Astrocyte (in vitro differentiated cells and primary cell): Measurements from ENCODE around the gene CMTM4. TPM values are rescaled to one million over a fixed set of nuclear protein-coding genes. Genes with fewer than 3 reads are reported as not detected.
"Not testable (repeated sequence)": the region's sequence is repeated elsewhere in the genome, so short reads cannot be mapped to it uniquely, and the experiment has no call there.

Experiments
- DNase-seq: peaks from one replicate; pipeline ENCODE4 v3.0.0-alpha.2; 2010; ENCODE audit warnings: low read depth
- FAIRE-seq: peaks from 2 replicates; lab custom pipeline; 2011; peaks lifted over from hg19 to GRCh38; lab: Jason Lieb, UNC
- H2AFZ ChIP-seq: 2 replicates; pipeline ENCODE4 v1.6.0; 2012; ENCODE audit warnings: low read depth, low read length, inconsistent platforms
- H3K27ac ChIP-seq: 2 replicates; pipeline ENCODE4 v1.5.1; 2011; ENCODE audit warnings: low read depth, low read length, inconsistent platforms
- H3K27me3 ChIP-seq: 2 replicates; pipeline ENCODE4 v1.6.0; 2011; ENCODE audit warnings: low read length, inconsistent platforms; ENCODE audit not compliant: insufficient read depth
- H3K36me3 ChIP-seq: 2 replicates; pipeline ENCODE4 v1.5.1; 2011; ENCODE audit warnings: low read length, inconsistent platforms; ENCODE audit not compliant: insufficient read depth
- H3K4me1 ChIP-seq: 2 replicates; pipeline ENCODE4 v1.5.1; 2011; ENCODE audit warnings: low read length, inconsistent platforms; ENCODE audit not compliant: insufficient read depth
- H3K4me2 ChIP-seq: 2 replicates; pipeline ENCODE4 v1.6.0; 2012; ENCODE audit warnings: low read length, inconsistent platforms
- H3K4me3 ChIP-seq: 2 replicates; pipeline ENCODE4 v1.5.1; 2011; ENCODE audit warnings: low read depth, mild to moderate bottlenecking, low read length, inconsistent platforms; ENCODE audit not compliant: insufficient read depth
- H3K79me2 ChIP-seq: 2 replicates; pipeline ENCODE4 v1.6.0; 2012; ENCODE audit warnings: mild to moderate bottlenecking, low read length, inconsistent platforms; ENCODE audit not compliant: insufficient read depth
- H3K9ac ChIP-seq: 2 replicates; pipeline ENCODE4 v1.6.0; 2012; ENCODE audit warnings: mild to moderate bottlenecking, low read length, inconsistent platforms
- H3K9me3 ChIP-seq: 2 replicates; pipeline ENCODE4 v1.5.1; 2012; ENCODE audit warnings: low read depth, mild to moderate bottlenecking, low read length, inconsistent platforms; ENCODE audit not compliant: insufficient read depth
- H4K20me1 ChIP-seq: 2 replicates; pipeline ENCODE4 v1.6.0; 2012; ENCODE audit warnings: low read length, inconsistent platforms; ENCODE audit not compliant: insufficient read depth
- H3K27ac Mint-ChIP-seq: one replicate; pipeline ENCODE4 v1.8.0; 2021; ENCODE audit warnings: mild to moderate bottlenecking, mixed read lengths; ENCODE audit not compliant: unreplicated experiment
- H3K27me3 Mint-ChIP-seq: one replicate; pipeline ENCODE4 v1.8.0; 2021; ENCODE audit warnings: low read depth, mixed read lengths; ENCODE audit not compliant: unreplicated experiment
- H3K36me3 Mint-ChIP-seq: one replicate; pipeline ENCODE4 v1.8.0; 2021; ENCODE audit warnings: low read depth, mixed read lengths; ENCODE audit not compliant: unreplicated experiment
- H3K4me1 Mint-ChIP-seq: one replicate; pipeline ENCODE4 v1.8.0; 2021; ENCODE audit warnings: low read depth, mixed read lengths; ENCODE audit not compliant: unreplicated experiment
- H3K4me3 Mint-ChIP-seq: one replicate; pipeline ENCODE4 v1.8.0; 2021; ENCODE audit warnings: mild to moderate bottlenecking, moderate library complexity, mixed read lengths; ENCODE audit not compliant: unreplicated experiment
- H3K9me3 Mint-ChIP-seq: one replicate; pipeline ENCODE4 v1.8.0; 2021; ENCODE audit warnings: mild to moderate bottlenecking, mixed read lengths; ENCODE audit not compliant: unreplicated experiment
- EZH2 ChIP-seq: IDR thresholded peaks from 2 replicates; pipeline ENCODE4 v1.6.1; 2012; ENCODE audit warnings: mild to moderate bottlenecking, low read length, inconsistent platforms; ENCODE audit not compliant: insufficient read depth
- total RNA-seq: library from RNA; stranded (reverse); gene quantifications from 2 replicates; pipeline ENCODE4 v1.2.1, GENCODE V29; 2021
- TF ChIP-seq, protein P1 (sequence below): IDR thresholded peaks from 2 replicates; pipeline ENCODE4 v1.5.1; 2011; ENCODE audit warnings: low read depth, mild to moderate bottlenecking, inconsistent platforms, low read length, moderate library complexity; ENCODE audit not compliant: insufficient read depth

The CMTM4 gene
- total RNA-seq, 1 donor from 2014 or later: 20.9 TPM

DNA sequence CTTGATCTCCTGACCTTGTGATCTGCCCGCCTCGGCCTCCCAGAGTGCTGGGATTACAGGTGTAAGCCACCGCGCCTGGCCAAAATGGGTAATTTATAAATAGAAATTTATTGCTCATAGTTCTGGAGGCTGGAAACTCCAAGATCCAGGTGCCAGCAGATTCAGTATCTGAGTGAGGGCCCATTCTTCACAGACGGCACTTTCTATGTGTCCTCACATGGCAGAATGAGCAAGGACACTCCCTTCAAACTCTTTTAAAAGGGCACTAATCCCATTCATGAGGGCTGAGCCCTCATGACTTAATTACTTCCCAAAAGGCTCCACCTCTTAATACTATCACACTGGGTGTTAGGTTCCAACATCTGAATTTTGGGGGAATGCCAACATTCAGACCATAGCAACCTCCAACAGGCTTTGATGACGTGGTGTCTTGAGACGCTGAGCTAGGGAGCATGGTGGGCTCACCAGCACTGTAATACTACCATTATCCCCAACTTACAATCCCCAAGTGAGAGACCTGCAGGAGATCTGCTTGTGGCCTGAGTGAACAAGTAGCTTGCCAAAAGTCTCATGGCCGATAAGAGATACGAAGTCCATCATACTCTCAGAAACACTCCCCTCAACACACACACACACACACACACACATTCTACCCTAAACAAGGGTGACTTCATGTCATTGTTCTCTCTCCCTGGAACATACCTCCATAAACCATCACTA, 8.5 kb downstream of the CMTM4 start:
- Histone ChIP-seq H3K9ac (no peak overlapping the region), H3K4me2 (no peak overlapping the region), H4K20me1 (peaks cover 11% of the 10 kb centered on the region), H3K79me2 (no peaks in the 10 kb centered on the region), H3K27me3 (no peaks in the 10 kb centered on the region), H3K36me3 (no peaks in the 10 kb centered on the region), H3K4me3 (no peak overlapping the region), H3K9me3 (no peaks in the 10 kb centered on the region), H2AFZ (no peak overlapping the region), H3K4me1 (no peaks in the 10 kb centered on the region), H3K27ac (no peak overlapping the region)
- H3K4me3 Mint-ChIP-seq: no peak overlapping the region
- peaks cover 6% of the 10 kb centered on the region for H3K4me1 Mint-ChIP-seq
- peaks cover 2% of the 10 kb centered on the region for H3K9me3 Mint-ChIP-seq
- TF ChIP-seq, protein P1, sequence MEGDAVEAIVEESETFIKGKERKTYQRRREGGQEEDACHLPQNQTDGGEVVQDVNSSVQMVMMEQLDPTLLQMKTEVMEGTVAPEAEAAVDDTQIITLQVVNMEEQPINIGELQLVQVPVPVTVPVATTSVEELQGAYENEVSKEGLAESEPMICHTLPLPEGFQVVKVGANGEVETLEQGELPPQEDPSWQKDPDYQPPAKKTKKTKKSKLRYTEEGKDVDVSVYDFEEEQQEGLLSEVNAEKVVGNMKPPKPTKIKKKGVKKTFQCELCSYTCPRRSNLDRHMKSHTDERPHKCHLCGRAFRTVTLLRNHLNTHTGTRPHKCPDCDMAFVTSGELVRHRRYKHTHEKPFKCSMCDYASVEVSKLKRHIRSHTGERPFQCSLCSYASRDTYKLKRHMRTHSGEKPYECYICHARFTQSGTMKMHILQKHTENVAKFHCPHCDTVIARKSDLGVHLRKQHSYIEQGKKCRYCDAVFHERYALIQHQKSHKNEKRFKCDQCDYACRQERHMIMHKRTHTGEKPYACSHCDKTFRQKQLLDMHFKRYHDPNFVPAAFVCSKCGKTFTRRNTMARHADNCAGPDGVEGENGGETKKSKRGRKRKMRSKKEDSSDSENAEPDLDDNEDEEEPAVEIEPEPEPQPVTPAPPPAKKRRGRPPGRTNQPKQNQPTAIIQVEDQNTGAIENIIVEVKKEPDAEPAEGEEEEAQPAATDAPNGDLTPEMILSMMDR: no peak
- no peak for TF ChIP-seq EZH2
- no peak overlapping the region for H3K27ac Mint-ChIP-seq
- DNase-seq (no peak), FAIRE-seq (no peak)
- no peaks in the 10 kb centered on the region for H3K36me3 Mint-ChIP-seq
- no peaks in the 10 kb centered on the region for H3K27me3 Mint-ChIP-seq

DNA sequence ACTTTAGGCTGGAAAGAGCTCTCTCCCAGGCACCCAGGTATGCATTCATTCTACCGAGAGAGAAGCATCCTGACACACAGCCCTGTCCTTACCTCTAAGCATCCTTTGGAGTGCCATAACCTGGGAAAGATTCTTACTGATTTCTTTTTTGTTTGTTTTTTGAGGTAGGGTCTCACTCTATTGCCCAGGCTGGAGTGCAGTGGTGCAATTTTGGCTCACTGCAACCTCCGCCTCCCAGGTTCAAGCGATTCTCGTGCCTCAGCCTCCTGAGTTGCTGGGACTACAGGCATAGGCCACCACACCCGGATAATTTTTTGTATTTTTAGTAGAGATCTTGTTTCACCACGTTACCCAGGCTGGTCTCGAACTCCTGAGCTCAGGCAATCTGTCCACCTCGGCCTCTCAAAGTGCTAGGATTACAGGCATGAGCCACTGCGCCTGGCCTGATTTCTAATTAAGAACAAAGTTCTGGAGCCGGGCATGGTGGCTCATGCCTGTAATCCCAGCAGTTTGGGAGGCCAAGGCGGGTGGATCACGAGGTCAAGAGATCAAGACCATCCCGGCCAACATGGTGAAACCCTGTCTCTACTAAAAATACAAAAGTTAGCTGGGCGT, 10.9 kb downstream of the CMTM4 start:
- H3K27ac Mint-ChIP-seq, H3K27ac ChIP-seq, H3K27me3 ChIP-seq, H3K9ac ChIP-seq, H3K79me2 ChIP-seq, DNase-seq, FAIRE-seq, H3K27me3 Mint-ChIP-seq, H3K9me3 Mint-ChIP-seq, H3K36me3 Mint-ChIP-seq, H3K36me3 ChIP-seq, H3K9me3 ChIP-seq, H3K4me2 ChIP-seq, H4K20me1 ChIP-seq, H3K4me3 ChIP-seq, H2AFZ ChIP-seq, H3K4me3 Mint-ChIP-seq: not testable (repeated sequence)
- H3K4me1 Mint-ChIP-seq: peaks cover 21% of the 10 kb centered on the region
- peaks cover 10% of the 10 kb centered on the region for H3K4me1 ChIP-seq

DNA sequence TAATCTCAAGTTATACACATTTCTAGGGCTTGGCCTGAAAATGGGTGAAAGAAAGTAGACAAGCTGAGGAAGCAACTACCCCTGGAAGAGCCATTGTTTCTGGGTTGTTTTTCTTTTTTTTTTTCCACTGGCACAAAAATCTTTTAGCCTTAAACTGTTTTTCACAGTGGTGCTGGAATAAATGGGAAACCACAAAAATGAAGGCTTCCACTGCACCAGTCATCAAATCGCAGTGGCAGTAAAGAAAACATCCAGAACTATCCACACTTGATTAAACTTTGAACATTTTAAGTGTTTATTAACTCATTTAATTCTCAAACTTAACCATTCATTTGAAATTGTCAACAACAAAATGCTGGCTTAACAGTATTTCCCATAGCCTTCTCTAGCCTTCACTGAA, 14.3 kb downstream of the CMTM4 start:
- peak; percentile 54 for DNase-seq
- Histone ChIP-seq H3K9ac (no peak overlapping the region), H3K36me3 (no peaks in the 10 kb centered on the region), H4K20me1 (peaks cover 4% of the 10 kb centered on the region), H3K4me2 (peak overlapping the region; percentile 19), H3K4me3 (no peak overlapping the region), H3K79me2 (no peaks in the 10 kb centered on the region), H3K4me1 (peaks cover 10% of the 10 kb centered on the region), H3K27me3 (no peaks in the 10 kb centered on the region), H3K9me3 (no peaks in the 10 kb centered on the region), H3K27ac (no peak overlapping the region), H2AFZ (no peak overlapping the region)
- TF ChIP-seq EZH2: no peak
- TF ChIP-seq, protein P1: no peak
- Mint-ChIP-seq H3K9me3 (no peaks in the 10 kb centered on the region), H3K4me1 (peaks cover 21% of the 10 kb centered on the region), H3K27me3 (no peaks in the 10 kb centered on the region), H3K27ac (peak overlapping the region; percentile 73), H3K36me3 (no peaks in the 10 kb centered on the region), H3K4me3 (no peak overlapping the region)
- no peak for FAIRE-seq
